SK-N-SH (cell line): ENCODE data around the gene XPR1. TPM values are rescaled to one million over a fixed set of nuclear protein-coding genes. Genes with fewer than 3 reads are reported as not detected.

ENCODE experiments used
- CTCF ChIA-PET: fragments of 300-600, 350-600 bp; formaldehyde crosslinking; extraction: SDS; loops from one replicate; lab custom pipeline; 2021; lab: Yijun Ruan, JAX
- POLR2A ChIA-PET: fragments of 350-600 bp; sonication (Branson Sonifier 250); formaldehyde crosslinking; extraction: SDS; loops from one replicate; lab custom pipeline; 2020; ENCODE audit warnings: antibody characterized with exemption, inconsistent platforms; lab: Yijun Ruan, JAX
- DNase-seq: peaks from one replicate; pipeline ENCODE4 v3.0.0; 2012
- H2AFZ ChIP-seq: fragments of 200-600 bp; sonication (generic); 2 replicates; pipeline ENCODE4 v1.8.1; 2016; ENCODE audit warnings: antibody characterized with exemption, mild to moderate bottlenecking, low read depth
- H3F3A ChIP-seq: fragments of 200-600 bp; sonication (generic); replicated peaks from 2 replicates; pipeline ENCODE3; 2016; ENCODE audit warnings: antibody characterized with exemption, mild to moderate bottlenecking; ENCODE audit not compliant: insufficient read depth
- H3K27ac ChIP-seq, 2 experiments: fragments of 200-500 bp in 1 of 2; fragments of 200-600 bp in 1 of 2; sonication (Bioruptor generic) in 1 of 2; sonication (generic), shearing (Covaris generic) in 1 of 2; 2 replicates each; pipeline versions ENCODE4 v1.5.1 to v1.6.1; 2014 to 2016; ENCODE audit warnings: low read depth in 2 of 2, inconsistent platforms in 1 of 2, low read length in 1 of 2, mild to moderate bottlenecking in 1 of 2, mixed read lengths in 1 of 2
- H3K27me3 ChIP-seq: fragments of 200-600 bp; sonication (generic), shearing (Covaris generic); 2 replicates; pipeline ENCODE4 v1.6.1; 2016; ENCODE audit warnings: mixed run types; ENCODE audit not compliant: insufficient read depth
- H3K36me3 ChIP-seq, 2 experiments: fragments of 200-500 bp in 1 of 2; fragments of 200-600 bp in 1 of 2; sonication (Bioruptor generic) in 1 of 2; sonication (generic) in 1 of 2; replicated peaks in 1 of 2; 2 replicates each; pipeline versions ENCODE3 to v1.5.1; 2014 to 2016; ENCODE audit warnings: low read length in 1 of 2, mild to moderate bottlenecking in 1 of 2; ENCODE audit not compliant: insufficient read depth in 2 of 2, control insufficient read depth in 1 of 2
- H3K4me1 ChIP-seq, 2 experiments: fragments of 200-500 bp in 1 of 2; fragments of 200-600 bp in 1 of 2; sonication (Bioruptor generic) in 1 of 2; sonication (generic), shearing (Covaris generic) in 1 of 2; 2 replicates each; pipeline versions ENCODE4 v1.5.1 to v1.6.1; 2014 to 2016; ENCODE audit warnings: low read depth in 1 of 2, low read length in 1 of 2, mixed run types in 1 of 2; ENCODE audit not compliant: insufficient read depth in 2 of 2, control insufficient read depth in 1 of 2
- H3K4me2 ChIP-seq: fragments of 200-600 bp; sonication (generic), shearing (Covaris generic); 2 replicates; pipeline ENCODE4 v1.6.1; 2017; ENCODE audit warnings: mixed run types
- H3K4me3 ChIP-seq, 2 experiments: fragments of 200-500 bp in 1 of 2; fragments of 200-600 bp in 1 of 2; sonication (Bioruptor generic) in 1 of 2; sonication (generic), shearing (Covaris generic) in 1 of 2; 2 replicates each; pipeline versions ENCODE4 v1.5.1 to v1.8.1; 2014 to 2016; ENCODE audit warnings: low read depth in 2 of 2, inconsistent platforms in 1 of 2, low read length in 1 of 2, mild to moderate bottlenecking in 1 of 2, mixed read lengths in 1 of 2, moderate library complexity in 1 of 2
- H3K79me2 ChIP-seq: fragments of 200-600 bp; sonication (generic); 2 replicates; pipeline ENCODE4 v1.8.1; 2017; ENCODE audit warnings: mild to moderate bottlenecking; ENCODE audit not compliant: insufficient read depth
- H3K9ac ChIP-seq: fragments of 200-600 bp; sonication (generic); 2 replicates; pipeline ENCODE4 v1.6.1; 2017; ENCODE audit warnings: mixed run types
- H3K9me2 ChIP-seq: fragments of 200-600 bp; sonication (generic); 2 replicates; pipeline ENCODE4 v1.6.1; 2017; ENCODE audit warnings: mixed run types
- H3K9me3 ChIP-seq: fragments of 200-600 bp; sonication (generic); 2 replicates; pipeline ENCODE4 v1.6.1; 2017; ENCODE audit warnings: mixed run types, mild to moderate bottlenecking, moderate library complexity
- H4K20me1 ChIP-seq: fragments of 200-600 bp; sonication (generic); 2 replicates; pipeline ENCODE4 v1.6.1; 2017; ENCODE audit warnings: mild to moderate bottlenecking, mixed run types; ENCODE audit not compliant: insufficient read depth
- EZH2phosphoT487 ChIP-seq: fragments of 200-600 bp; sonication (generic); IDR thresholded peaks from 2 replicates; pipeline ENCODE4 v1.6.1; 2017; ENCODE audit warnings: low read depth, mixed run types, mild to moderate bottlenecking, antibody characterized with exemption, moderate library complexity, borderline replicate concordance
- FOSL2 ChIP-seq: IDR thresholded peaks from 2 replicates; pipeline ENCODE4 v1.4.0; 2012; ENCODE audit warnings: low read depth, mild to moderate bottlenecking, moderate library complexity, borderline replicate concordance
- GABPA ChIP-seq: IDR thresholded peaks from 2 replicates; pipeline ENCODE4 v1.4.0; 2012; ENCODE audit warnings: low read depth, mild to moderate bottlenecking
- MXI1 ChIP-seq: IDR thresholded peaks from 2 replicates; pipeline ENCODE4 v1.6.1; 2012; ENCODE audit warnings: mild to moderate bottlenecking, low read depth, low read length, improper control_type of control experiment
- NFIC ChIP-seq: IDR thresholded peaks from 2 replicates; pipeline ENCODE4 v1.4.0; 2012; ENCODE audit warnings: borderline replicate concordance
- RAD21 ChIP-seq: IDR thresholded peaks from 2 replicates; pipeline ENCODE4 v1.6.1; 2012; ENCODE audit warnings: mild to moderate bottlenecking, low read length
- RCOR1 ChIP-seq: fragments of 150-350 bp; IDR thresholded peaks from 2 replicates; pipeline ENCODE4 v1.6.1; 2017; ENCODE audit warnings: antibody characterized with exemption, low read length
- RXRA ChIP-seq: IDR thresholded peaks from 2 replicates; pipeline ENCODE4 v1.4.0; 2012; ENCODE audit warnings: low read depth, mild to moderate bottlenecking, borderline replicate concordance
- SMC3 ChIP-seq: IDR thresholded peaks from 2 replicates; pipeline ENCODE4 v1.6.1; 2012; ENCODE audit warnings: low read depth, low read length, improper control_type of control experiment
- TAF1 ChIP-seq: IDR thresholded peaks from 2 replicates; pipeline ENCODE4 v1.6.1; 2012; ENCODE audit warnings: low read depth, mild to moderate bottlenecking, low read length, moderate library complexity, borderline replicate concordance
- TCF12 ChIP-seq: IDR thresholded peaks from 2 replicates; pipeline ENCODE4 v1.4.0; 2012
- TEAD4 ChIP-seq: IDR thresholded peaks from 2 replicates; pipeline ENCODE4 v1.4.0; 2012; ENCODE audit warnings: mild to moderate bottlenecking, borderline replicate concordance; ENCODE audit not compliant: insufficient read depth
- polyA plus RNA-seq, 3 experiments: library from polyadenylated mRNA; depleted of rRNA; stranded (reverse); fragments of >200 nt; gene quantifications; 2 replicates each; pipeline ENCODE4 v1.2.3, GENCODE V29; 2012
- TF ChIP-seq, protein P1 (sequence below): IDR thresholded peaks from 2 replicates; pipeline ENCODE4 v1.6.1; 2012; ENCODE audit warnings: mild to moderate bottlenecking, low read depth, low read length, moderate library complexity
- TF ChIP-seq, protein P2 (sequence below): fragments of 200-600 bp; sonication (generic); IDR thresholded peaks from 2 replicates; pipeline ENCODE4 v1.6.1; 2017; ENCODE audit warnings: antibody characterized with exemption, mild to moderate bottlenecking, moderate library complexity
- TF ChIP-seq, protein P3 (sequence below): IDR thresholded peaks from 2 replicates; pipeline ENCODE4; 2012
- TF ChIP-seq, protein P4 (sequence below): IDR thresholded peaks from 2 replicates; pipeline ENCODE4 v1.4.0; 2012; ENCODE audit warnings: low read depth, borderline replicate concordance

Gene XPR1
- polyA plus RNA-seq, 1 of the 3 experiments (the other 2 are of a cell fraction), result 7.9 TPM

- H3K27me3 ChIP-seq, result no peaks in the 10 kb centered on the region
- H3K9me3 ChIP-seq, result no peaks in the 10 kb centered on the region
- H2AFZ ChIP-seq, result no peak overlapping the region
- no peaks in the 10 kb centered on the region for H3K79me2 ChIP-seq
- H4K20me1 ChIP-seq, result no peaks in the 10 kb centered on the region
- H3K4me1 ChIP-seq, result peaks cover 0 to 39% of the 10 kb centered on the region in 2 experiments; a peak in 2 of 4 replicates
- no peak overlapping the region for H3K27ac ChIP-seq
- no peaks in the 10 kb centered on the region for H3K9me2 ChIP-seq
- no peak for DNase-seq
- no peaks in the 10 kb centered on the region for H3K36me3 ChIP-seq
- no peaks in the 10 kb centered on the region for H3F3A ChIP-seq
- H3K4me2 ChIP-seq, result no peak overlapping the region
- no peak overlapping the region for H3K9ac ChIP-seq
- ChIA-PET CTCF (no interaction called here), POLR2A (no interaction called here)
- TF ChIP-seq TEAD4 (no peak), EZH2phosphoT487 (no peak), SMC3 (no peak), TCF12 (no peak), RXRA (no peak), MXI1 (no peak), RCOR1 (no peak), NFIC (no peak), GABPA (no peak), FOSL2 (no peak), RAD21 (no peak), TAF1 (no peak)
- TF ChIP-seq, protein P1, sequence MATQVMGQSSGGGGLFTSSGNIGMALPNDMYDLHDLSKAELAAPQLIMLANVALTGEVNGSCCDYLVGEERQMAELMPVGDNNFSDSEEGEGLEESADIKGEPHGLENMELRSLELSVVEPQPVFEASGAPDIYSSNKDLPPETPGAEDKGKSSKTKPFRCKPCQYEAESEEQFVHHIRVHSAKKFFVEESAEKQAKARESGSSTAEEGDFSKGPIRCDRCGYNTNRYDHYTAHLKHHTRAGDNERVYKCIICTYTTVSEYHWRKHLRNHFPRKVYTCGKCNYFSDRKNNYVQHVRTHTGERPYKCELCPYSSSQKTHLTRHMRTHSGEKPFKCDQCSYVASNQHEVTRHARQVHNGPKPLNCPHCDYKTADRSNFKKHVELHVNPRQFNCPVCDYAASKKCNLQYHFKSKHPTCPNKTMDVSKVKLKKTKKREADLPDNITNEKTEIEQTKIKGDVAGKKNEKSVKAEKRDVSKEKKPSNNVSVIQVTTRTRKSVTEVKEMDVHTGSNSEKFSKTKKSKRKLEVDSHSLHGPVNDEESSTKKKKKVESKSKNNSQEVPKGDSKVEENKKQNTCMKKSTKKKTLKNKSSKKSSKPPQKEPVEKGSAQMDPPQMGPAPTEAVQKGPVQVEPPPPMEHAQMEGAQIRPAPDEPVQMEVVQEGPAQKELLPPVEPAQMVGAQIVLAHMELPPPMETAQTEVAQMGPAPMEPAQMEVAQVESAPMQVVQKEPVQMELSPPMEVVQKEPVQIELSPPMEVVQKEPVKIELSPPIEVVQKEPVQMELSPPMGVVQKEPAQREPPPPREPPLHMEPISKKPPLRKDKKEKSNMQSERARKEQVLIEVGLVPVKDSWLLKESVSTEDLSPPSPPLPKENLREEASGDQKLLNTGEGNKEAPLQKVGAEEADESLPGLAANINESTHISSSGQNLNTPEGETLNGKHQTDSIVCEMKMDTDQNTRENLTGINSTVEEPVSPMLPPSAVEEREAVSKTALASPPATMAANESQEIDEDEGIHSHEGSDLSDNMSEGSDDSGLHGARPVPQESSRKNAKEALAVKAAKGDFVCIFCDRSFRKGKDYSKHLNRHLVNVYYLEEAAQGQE, result no peak
- TF ChIP-seq, protein P2, sequence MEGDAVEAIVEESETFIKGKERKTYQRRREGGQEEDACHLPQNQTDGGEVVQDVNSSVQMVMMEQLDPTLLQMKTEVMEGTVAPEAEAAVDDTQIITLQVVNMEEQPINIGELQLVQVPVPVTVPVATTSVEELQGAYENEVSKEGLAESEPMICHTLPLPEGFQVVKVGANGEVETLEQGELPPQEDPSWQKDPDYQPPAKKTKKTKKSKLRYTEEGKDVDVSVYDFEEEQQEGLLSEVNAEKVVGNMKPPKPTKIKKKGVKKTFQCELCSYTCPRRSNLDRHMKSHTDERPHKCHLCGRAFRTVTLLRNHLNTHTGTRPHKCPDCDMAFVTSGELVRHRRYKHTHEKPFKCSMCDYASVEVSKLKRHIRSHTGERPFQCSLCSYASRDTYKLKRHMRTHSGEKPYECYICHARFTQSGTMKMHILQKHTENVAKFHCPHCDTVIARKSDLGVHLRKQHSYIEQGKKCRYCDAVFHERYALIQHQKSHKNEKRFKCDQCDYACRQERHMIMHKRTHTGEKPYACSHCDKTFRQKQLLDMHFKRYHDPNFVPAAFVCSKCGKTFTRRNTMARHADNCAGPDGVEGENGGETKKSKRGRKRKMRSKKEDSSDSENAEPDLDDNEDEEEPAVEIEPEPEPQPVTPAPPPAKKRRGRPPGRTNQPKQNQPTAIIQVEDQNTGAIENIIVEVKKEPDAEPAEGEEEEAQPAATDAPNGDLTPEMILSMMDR, result no peak
- TF ChIP-seq, protein P3, sequence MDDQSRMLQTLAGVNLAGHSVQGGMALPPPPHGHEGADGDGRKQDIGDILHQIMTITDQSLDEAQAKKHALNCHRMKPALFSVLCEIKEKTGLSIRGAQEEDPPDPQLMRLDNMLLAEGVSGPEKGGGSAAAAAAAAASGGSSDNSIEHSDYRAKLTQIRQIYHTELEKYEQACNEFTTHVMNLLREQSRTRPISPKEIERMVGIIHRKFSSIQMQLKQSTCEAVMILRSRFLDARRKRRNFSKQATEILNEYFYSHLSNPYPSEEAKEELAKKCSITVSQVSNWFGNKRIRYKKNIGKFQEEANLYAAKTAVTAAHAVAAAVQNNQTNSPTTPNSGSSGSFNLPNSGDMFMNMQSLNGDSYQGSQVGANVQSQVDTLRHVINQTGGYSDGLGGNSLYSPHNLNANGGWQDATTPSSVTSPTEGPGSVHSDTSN, result no peak
- TF ChIP-seq, protein P4, sequence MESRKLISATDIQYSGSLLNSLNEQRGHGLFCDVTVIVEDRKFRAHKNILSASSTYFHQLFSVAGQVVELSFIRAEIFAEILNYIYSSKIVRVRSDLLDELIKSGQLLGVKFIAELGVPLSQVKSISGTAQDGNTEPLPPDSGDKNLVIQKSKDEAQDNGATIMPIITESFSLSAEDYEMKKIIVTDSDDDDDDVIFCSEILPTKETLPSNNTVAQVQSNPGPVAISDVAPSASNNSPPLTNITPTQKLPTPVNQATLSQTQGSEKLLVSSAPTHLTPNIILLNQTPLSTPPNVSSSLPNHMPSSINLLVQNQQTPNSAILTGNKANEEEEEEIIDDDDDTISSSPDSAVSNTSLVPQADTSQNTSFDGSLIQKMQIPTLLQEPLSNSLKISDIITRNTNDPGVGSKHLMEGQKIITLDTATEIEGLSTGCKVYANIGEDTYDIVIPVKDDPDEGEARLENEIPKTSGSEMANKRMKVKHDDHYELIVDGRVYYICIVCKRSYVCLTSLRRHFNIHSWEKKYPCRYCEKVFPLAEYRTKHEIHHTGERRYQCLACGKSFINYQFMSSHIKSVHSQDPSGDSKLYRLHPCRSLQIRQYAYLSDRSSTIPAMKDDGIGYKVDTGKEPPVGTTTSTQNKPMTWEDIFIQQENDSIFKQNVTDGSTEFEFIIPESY, result no peak
- H3K4me3 ChIP-seq, result no peak overlapping the region
These were observed 301.3 kb downstream of the XPR1 start for GRCh38 chr1:180933141-180933540.
